ENCODE results near the gene POLR2F.

The POLR2F gene

GRCh38 chr22:37981282-37982011 is 27.9 kb downstream of the POLR2F start:
- no peak for DNase-seq (ENCODE audit: low read depth in 1 of 2, low spot score in 1 of 2)

- no peak for DNase-seq (ENCODE audit: low read depth in 1 of 2, low spot score in 1 of 2)
Observed at GRCh38 chr22:37982151-37982785, 28.8 kb downstream of the POLR2F start.

GRCh38 chr22:37982938-37983859 is 29.7 kb downstream of the POLR2F start:
- DNase-seq (ENCODE audit: low read depth in 1 of 2, low spot score in 1 of 2) = no peak

GRCh38 chr22:37983860-37984791 is 30.6 kb downstream of the POLR2F start, which contains the start of gene SOX10:
Gene SOX10, minus strand, starts transcription at chr22:37984555. Its CDS starts 771 bp downstream, at chr22:37983784.
- DNase-seq (ENCODE audit: low read depth in 1 of 2, low spot score in 1 of 2) = no peak

- no peak for DNase-seq (ENCODE audit: low read depth in 1 of 2, low spot score in 1 of 2)
Observed at GRCh38 chr22:37985050-37985585, 31.6 kb downstream of the POLR2F start.

GRCh38 chr22:37985751-37986281 is 32.3 kb downstream of the POLR2F start:
- no peak for DNase-seq (ENCODE audit: low read depth in 1 of 2, low spot score in 1 of 2)

GRCh38 chr22:37986371-37986770 is 32.9 kb downstream of the POLR2F start:
- DNase-seq (ENCODE audit: low read depth in 1 of 2, low spot score in 1 of 2) = no peak

- no peak for DNase-seq (ENCODE audit: low read depth in 1 of 2, low spot score in 1 of 2)
Observed at GRCh38 chr22:37989146-37990045, 35.9 kb downstream of the POLR2F start.

GRCh38 chr22:37990301-37990700 is 36.8 kb downstream of the POLR2F start:
- DNase-seq (ENCODE audit: low read depth in 1 of 2, low spot score in 1 of 2) = no peak

GRCh38 chr22:37990862-37991261 is 37.4 kb downstream of the POLR2F start:
- no peak for DNase-seq (ENCODE audit: low read depth in 1 of 2, low spot score in 1 of 2)

GRCh38 chr22:37991731-37992442 is 38.4 kb downstream of the POLR2F start:
- DNase-seq (ENCODE audit: low read depth in 1 of 2, low spot score in 1 of 2) = no peak

GRCh38 chr22:37994049-37994448 is 40.5 kb downstream of the POLR2F start:
- DNase-seq (ENCODE audit: low read depth in 1 of 2, low spot score in 1 of 2) = no peak

GRCh38 chr22:37994982-37995381 is 41.5 kb downstream of the POLR2F start:
- no peak for DNase-seq (ENCODE audit: low read depth in 1 of 2, low spot score in 1 of 2)

- no peak for DNase-seq (ENCODE audit: low read depth in 1 of 2, low spot score in 1 of 2)
Observed at GRCh38 chr22:37995460-37995859, 42.0 kb downstream of the POLR2F start.

GRCh38 chr22:37996079-37996478 is 42.6 kb downstream of the POLR2F start:
- no peak for DNase-seq (ENCODE audit: low read depth in 1 of 2, low spot score in 1 of 2)

- DNase-seq (ENCODE audit: low read depth in 1 of 2, low spot score in 1 of 2) = no peak
Observed at GRCh38 chr22:37996515-37997246, 43.2 kb downstream of the POLR2F start.

- DNase-seq (ENCODE audit: low read depth in 1 of 2, low spot score in 1 of 2) = no peak
Observed at GRCh38 chr22:37998543-37998942, 45.0 kb downstream of the POLR2F start.

- no peak for DNase-seq (ENCODE audit: low read depth in 1 of 2, low spot score in 1 of 2)
Observed at GRCh38 chr22:37999236-37999635, 45.7 kb downstream of the POLR2F start.

Data from stimulated activated CD4-positive, alpha-beta T cell treated with anti-CD3 and anti-CD28 coated beads, Interleukin-15, amount 100 ng/mL, for 1 hour (primary cell).